Calu3 (cell line): ENCODE data around the gene SIDT1. TPM values are rescaled to one million over a fixed set of nuclear protein-coding genes. Genes with fewer than 3 reads are reported as not detected.
A peak's percentile ranks its signal among the peaks of the same experiment; 100 is the strongest.
"Not testable (repeated sequence)": the region's sequence is repeated elsewhere in the genome, so short reads cannot be mapped to it uniquely, and the experiment has no call there.

Experiments used
- BruUV-seq: library from RNA; stranded (reverse); fragments of 400-500 nt; replicated peaks from 2 replicates; lab custom pipeline; 2021; lab: Mats Ljungman, UMichigan
- CTCF ChIA-PET: fragments of 300-600 bp; sonication (Branson Sonifier 250); formaldehyde crosslinking; loops from one replicate; lab custom pipeline; 2022; ENCODE audit warnings: antibody characterized with exemption; lab: Charles Lee
- DNase-seq: peaks from one replicate; pipeline ENCODE4 v3.0.0; 2022
- H3K27ac Mint-ChIP-seq: one replicate; pipeline ENCODE4 v1.8.0; 2022; ENCODE audit warnings: mixed read lengths; ENCODE audit not compliant: unreplicated experiment
- H3K27me3 Mint-ChIP-seq: one replicate; pipeline ENCODE4 v1.8.0; 2022; ENCODE audit warnings: mixed read lengths; ENCODE audit not compliant: unreplicated experiment
- H3K36me3 Mint-ChIP-seq: one replicate; pipeline ENCODE4 v1.8.0; 2022; ENCODE audit warnings: mild to moderate bottlenecking, moderate library complexity, mixed read lengths; ENCODE audit not compliant: insufficient read depth, unreplicated experiment
- H3K4me1 Mint-ChIP-seq: one replicate; pipeline ENCODE4 v1.8.0; 2022; ENCODE audit warnings: mild to moderate bottlenecking, low read depth, mixed read lengths; ENCODE audit not compliant: unreplicated experiment
- H3K4me3 Mint-ChIP-seq: one replicate; pipeline ENCODE4 v1.8.0; 2022; ENCODE audit warnings: mild to moderate bottlenecking, low read depth, moderate library complexity, mixed read lengths; ENCODE audit not compliant: unreplicated experiment
- H3K9me3 Mint-ChIP-seq: one replicate; pipeline ENCODE4 v1.8.0; 2022; ENCODE audit warnings: low read depth, mixed read lengths; ENCODE audit not compliant: unreplicated experiment
- intact Hi-C: fragments of 100-400 bp; cut with micrococcal nuclease; formaldehyde crosslinking; loops from one replicate; pipeline ENCODE4 v1.10.0; 2022; ENCODE audit not compliant: unreplicated experiment
- total RNA-seq: library from RNA; stranded (reverse); gene quantifications from 2 replicates; pipeline ENCODE4 v1.2.3, GENCODE V29; 2022
- TF ChIP-seq, protein P1 (sequence below): fragments of 200-600 bp; IDR thresholded peaks from one replicate; pipeline ENCODE4 v1.8.0; 2022; ENCODE audit warnings: antibody characterized with exemption; ENCODE audit not compliant: unreplicated experiment

Gene SIDT1
- total RNA-seq, 1 experiment from 2014 or later: 0.87 TPM

DNA sequence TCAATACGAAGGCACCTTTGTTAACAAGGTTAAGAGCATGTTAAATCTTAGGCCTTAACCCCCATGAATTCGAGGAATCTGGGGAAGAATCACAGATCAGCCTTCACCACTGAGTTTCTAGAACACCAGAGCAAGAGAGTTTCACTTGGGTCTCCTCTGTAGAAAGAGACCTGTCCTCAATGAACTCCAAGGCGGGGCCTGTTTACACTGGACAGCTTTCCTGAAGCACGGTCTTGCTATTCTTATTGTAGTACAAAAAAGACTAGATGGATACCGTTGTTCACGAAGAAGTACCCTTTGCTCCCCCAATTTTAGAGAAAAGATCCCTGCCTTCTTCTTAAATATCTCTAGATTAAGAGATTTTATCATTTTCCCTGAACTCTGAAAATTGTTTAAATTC lies 99.2 kb downstream of the SIDT1 start:
- TF ChIP-seq, protein P1, sequence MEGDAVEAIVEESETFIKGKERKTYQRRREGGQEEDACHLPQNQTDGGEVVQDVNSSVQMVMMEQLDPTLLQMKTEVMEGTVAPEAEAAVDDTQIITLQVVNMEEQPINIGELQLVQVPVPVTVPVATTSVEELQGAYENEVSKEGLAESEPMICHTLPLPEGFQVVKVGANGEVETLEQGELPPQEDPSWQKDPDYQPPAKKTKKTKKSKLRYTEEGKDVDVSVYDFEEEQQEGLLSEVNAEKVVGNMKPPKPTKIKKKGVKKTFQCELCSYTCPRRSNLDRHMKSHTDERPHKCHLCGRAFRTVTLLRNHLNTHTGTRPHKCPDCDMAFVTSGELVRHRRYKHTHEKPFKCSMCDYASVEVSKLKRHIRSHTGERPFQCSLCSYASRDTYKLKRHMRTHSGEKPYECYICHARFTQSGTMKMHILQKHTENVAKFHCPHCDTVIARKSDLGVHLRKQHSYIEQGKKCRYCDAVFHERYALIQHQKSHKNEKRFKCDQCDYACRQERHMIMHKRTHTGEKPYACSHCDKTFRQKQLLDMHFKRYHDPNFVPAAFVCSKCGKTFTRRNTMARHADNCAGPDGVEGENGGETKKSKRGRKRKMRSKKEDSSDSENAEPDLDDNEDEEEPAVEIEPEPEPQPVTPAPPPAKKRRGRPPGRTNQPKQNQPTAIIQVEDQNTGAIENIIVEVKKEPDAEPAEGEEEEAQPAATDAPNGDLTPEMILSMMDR: no peak
- BruUV-seq: no TSS peak
- no peak for DNase-seq
- no peak overlapping the region for H3K4me3 Mint-ChIP-seq
- H3K4me1 Mint-ChIP-seq: peaks cover 4% of the 10 kb centered on the region
- CTCF ChIA-PET: interaction anchor here (0.6 kb wide), 2 partner anchors 144 to 1331 kb away, joined by 3 to 4 read pairs; no protein-coding TSS in a partner anchor
- intact Hi-C loops: no loop called here
- H3K36me3 Mint-ChIP-seq: no peaks in the 10 kb centered on the region
- no peaks in the 10 kb centered on the region for H3K9me3 Mint-ChIP-seq
- H3K27me3 Mint-ChIP-seq: peaks cover 6% of the 10 kb centered on the region
- H3K27ac Mint-ChIP-seq: no peak overlapping the region

DNA sequence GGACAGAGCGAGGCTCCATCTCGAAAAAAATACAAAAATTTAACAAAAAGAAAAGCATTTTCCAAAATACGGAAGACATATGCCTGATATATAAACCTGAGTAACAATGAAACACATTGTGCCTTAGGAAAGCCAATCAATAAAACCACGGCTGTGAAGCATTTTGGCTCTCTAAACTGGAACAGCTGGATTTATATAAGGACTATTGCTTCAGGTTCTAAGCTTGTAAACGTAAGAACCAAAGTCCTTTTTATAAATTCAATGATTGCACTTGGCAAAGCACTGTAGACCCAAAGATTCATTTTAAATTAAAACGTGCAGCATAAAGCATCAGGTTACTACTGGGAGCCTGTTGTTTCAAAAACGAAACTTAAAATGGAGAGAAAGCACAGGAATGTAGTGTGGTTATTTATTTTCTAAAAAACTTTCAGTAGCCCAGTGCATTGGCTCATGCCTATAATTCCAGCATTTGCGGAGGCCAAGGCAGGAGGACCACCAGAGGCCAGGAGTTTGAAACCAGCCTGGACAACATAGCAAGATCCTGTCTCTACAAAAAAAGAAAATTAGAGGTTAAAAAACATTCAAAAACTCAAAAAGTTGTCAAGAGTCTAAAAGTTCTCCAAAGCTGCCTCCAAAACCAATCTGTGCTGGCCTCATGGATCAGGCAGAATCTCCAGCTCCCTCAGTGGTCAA lies 102.6 kb downstream of the SIDT1 start:
- Mint-ChIP-seq H3K36me3 (no peaks in the 10 kb centered on the region), H3K4me3 (no peak overlapping the region), H3K27ac (no peak overlapping the region), H3K9me3 (no peaks in the 10 kb centered on the region), H3K4me1 (no peaks in the 10 kb centered on the region), H3K27me3 (no peaks in the 10 kb centered on the region)
- TF ChIP-seq, protein P1: no peak
- intact Hi-C loops: no loop called here
- DNase-seq: peak; percentile 10
- CTCF ChIA-PET: interaction anchor here (0.7 kb wide), 1 partner anchor 347 kb away, joined by 4 read pairs; no protein-coding TSS in a partner anchor
- BruUV-seq: no TSS peak

DNA sequence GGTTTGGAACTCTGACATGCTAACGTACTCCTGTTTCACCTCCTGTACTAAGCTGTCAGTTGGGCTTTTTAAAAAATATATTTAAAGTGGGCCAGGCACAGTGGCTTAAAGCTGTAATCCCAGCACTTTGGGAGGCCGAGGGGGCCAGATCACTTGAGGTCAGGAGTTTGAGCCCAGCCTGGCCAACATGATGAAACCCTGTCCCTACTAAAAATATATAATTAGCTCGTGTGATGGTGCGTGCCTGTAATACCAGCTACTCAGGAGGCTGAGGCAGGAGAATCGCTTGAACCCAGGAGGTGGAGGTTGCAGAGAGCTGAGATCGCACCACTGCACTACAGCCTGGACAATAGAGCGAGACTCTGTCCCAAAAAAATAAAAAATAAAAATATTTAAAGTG lies 103.7 kb downstream of the SIDT1 start:
- CTCF ChIA-PET: interaction anchor here (0.7 kb wide), 1 partner anchor 475 kb away, joined by 3 read pairs; no protein-coding TSS in a partner anchor
- H3K4me3 Mint-ChIP-seq, H3K4me1 Mint-ChIP-seq, DNase-seq, H3K27me3 Mint-ChIP-seq, intact Hi-C loops, H3K36me3 Mint-ChIP-seq, BruUV-seq, H3K9me3 Mint-ChIP-seq, H3K27ac Mint-ChIP-seq: not testable (repeated sequence)

- TF ChIP-seq, protein P1: no peak
- DNase-seq: no peak
- intact Hi-C loops: no loop called here
- Mint-ChIP-seq H3K27ac (no peak overlapping the region), H3K36me3 (no peaks in the 10 kb centered on the region), H3K9me3 (no peaks in the 10 kb centered on the region), H3K27me3 (no peaks in the 10 kb centered on the region), H3K4me1 (no peaks in the 10 kb centered on the region), H3K4me3 (no peak overlapping the region)
- no TSS peak for BruUV-seq
- CTCF ChIA-PET: no interaction called here
Measured at GRCh38 chr3:113637756-113638155, 105.4 kb downstream of the SIDT1 start.

GRCh38 chr3:113638910-113639309 lies 106.6 kb downstream of the SIDT1 start:
- H3K9me3 Mint-ChIP-seq: peaks cover 3% of the 10 kb centered on the region

More at GRCh38 chr3:113638910-113639309, 106.6 kb downstream of the SIDT1 start:
- no peaks in the 10 kb centered on the region for H3K36me3 Mint-ChIP-seq
- TF ChIP-seq, protein P1: no peak
- no peak overlapping the region for H3K4me3 Mint-ChIP-seq
- no peak overlapping the region for H3K27ac Mint-ChIP-seq
- CTCF ChIA-PET: no interaction called here
- BruUV-seq: no TSS peak
- no peak for DNase-seq
- intact Hi-C loops: no loop called here
- no peaks in the 10 kb centered on the region for H3K4me1 Mint-ChIP-seq
- no peaks in the 10 kb centered on the region for H3K27me3 Mint-ChIP-seq
